ENCODE data around the gene DNAJC4.

DNA sequence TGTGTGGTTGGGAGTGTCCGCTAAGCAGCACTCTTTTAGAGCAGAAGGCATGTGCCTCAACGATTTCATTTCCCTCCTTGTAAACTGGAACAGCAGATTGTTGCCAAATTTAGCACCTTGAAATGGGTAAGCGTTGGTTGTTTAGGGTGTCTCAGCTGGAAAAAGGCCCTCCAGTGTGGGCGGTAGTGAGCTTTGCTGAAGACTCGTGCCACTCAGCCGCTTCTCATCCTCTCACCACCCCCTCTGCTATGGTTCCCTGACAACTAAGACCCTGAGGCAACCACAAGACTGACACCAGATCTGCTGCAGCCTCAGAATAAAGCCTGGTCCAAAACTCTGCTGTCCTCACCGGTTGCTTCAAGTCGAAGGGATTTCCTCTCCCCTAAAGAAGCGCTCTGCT, 33.7 kb upstream of the DNAJC4 start:
- TF ChIP-seq EZH2 (IDR thresholded peaks at IDR 0.05; ENCODE audit: low read length) (no peak), CTCF (optimal IDR thresholded peaks at IDR 0.05 in 1 of 3, IDR thresholded peaks at IDR 0.05 in 1 of 3, conservative IDR thresholded peaks at IDR 0.05 in 1 of 3; ENCODE audit: extremely low read depth in 1 of 3, insufficient read depth in 2 of 3, low read length in 3 of 3) (no peak)
